Cerebellar nuclear complex (tissue), 1 donor: Measurements from ENCODE around the gene MED13L.

Experiments used
- DNase-seq, 2 experiments: peaks; one replicate each; lab custom pipeline; 2025; lab: John Stamatoyannopoulos, UW

The MED13L gene

DNA sequence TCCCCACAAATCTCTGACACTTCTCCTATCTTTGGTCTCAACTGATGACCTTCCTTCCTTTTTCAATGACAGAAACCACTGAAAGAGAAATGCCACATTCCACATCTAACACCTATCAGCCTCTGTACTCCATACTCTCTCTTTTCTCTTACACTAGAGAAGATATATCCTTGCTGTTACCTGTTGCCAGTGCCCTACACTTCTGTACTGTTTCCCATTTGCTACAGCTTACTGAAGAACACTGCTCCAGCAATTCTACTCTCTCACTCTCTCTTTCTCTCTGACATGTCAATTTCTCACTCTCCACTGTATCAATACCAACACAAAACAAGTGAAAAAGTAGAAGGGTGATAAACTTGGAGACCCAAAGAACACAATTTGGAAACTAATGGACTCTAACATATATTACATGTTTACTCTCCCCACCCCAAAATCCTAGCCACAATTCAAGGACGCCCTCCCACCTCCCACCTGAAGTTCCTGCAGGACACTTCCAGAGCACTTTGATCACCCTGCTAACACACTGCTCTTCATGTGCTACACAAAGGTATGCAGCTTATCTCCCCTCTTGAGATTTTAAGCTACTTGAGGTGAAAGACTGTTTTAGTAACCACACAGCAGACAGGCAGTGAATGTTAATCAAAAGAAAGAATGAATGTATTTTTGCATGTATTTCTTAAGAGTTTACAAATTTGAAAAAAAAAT is 95.0 kb downstream of the MED13L start:
- DNase-seq = no peak

DNA sequence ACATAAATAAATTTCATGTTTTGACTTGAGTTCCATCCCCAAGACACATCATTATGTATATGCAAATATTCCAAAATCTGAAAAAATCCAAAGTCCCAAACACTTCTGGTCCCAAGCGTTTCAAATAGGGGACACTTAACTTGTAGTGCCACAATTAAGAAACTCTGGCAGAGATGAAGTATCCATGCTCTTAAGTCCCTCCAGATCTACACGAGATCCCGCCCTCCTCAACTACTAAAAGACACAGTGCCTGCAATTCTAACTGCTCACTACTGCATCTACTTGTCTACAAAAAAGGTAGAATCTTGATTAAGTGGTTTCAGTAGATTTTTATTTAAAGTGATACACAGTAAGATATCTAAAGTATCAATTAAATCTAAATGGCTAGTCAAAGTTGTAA is 97.0 kb downstream of the MED13L start:
- DNase-seq = no peak

DNA sequence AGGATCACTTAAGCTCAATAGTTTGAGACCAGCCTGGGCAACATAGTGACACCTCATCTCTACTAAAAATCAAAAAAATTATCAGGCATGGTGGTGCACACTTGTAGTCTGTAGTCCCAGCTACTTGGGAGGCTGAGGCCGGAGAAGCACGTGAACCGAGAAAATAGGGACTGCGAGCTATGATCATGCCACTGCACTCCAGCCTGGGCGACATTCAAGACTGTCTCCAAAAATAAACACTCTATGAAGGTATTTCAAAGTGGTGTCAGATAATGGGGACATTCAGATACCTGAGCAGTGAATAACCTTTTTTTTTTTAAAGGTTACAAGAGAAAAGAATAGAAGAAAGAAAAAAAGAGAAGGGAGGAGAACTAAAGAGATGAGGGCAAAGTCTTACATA is 98.1 kb downstream of the MED13L start:
- DNase-seq = no peak

DNA sequence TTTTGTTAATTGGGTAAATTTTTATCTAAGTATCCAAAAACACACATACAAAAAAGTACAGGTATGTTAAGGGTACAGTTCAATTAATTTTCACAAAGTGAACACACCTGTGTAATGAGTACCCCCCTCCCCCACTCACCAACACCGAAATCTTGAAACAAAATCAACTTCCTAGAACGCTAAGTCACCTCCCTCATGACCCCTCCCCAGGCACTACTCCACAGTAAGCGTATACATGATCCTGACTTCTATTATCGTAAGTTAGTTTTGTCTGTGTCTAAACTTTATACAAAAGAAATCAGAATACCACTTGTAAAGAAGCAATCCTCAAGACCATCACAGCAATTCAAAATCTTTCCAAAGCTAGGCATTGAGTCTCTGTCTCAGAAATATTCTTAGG is 100.5 kb downstream of the MED13L start:
- no peak for DNase-seq

DNA sequence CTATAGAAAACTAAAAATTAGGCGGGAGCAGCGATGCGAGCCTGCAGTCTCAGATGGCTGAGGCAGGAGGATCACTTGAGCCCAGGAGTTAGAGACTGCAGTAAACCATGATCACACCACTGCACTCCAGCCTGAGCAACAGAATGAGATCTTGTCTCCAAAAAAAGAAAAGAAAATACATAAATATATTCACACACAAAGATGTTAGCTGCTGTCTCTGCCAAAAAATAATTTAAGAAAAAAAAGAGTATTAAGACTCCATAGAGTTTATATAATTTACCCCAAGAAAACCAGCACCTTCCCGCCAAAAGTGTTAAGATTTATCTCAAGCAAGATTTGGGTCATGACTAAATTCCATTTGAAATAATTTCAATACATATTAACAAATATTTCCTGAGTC is 102.6 kb downstream of the MED13L start:
- no peak for DNase-seq

DNA sequence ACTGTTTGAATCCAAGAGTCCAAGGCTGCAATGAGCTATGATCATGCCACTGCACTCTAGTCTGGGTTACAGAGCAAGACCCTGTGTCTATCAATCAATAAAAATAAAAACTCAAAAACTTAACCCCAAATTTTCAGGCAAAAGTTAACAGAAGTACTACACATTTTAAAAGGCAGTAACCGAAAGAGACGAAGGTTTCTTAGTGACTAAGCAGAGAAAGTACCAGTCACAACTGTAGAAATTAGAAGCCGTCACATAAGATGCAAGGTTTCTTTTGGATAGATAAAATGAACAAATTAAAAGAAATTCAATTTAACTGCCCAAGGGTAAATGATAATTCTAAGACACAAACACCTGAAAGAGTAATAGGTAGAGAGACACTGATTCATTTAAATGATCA is 103.5 kb downstream of the MED13L start:
- no peak for DNase-seq

DNA sequence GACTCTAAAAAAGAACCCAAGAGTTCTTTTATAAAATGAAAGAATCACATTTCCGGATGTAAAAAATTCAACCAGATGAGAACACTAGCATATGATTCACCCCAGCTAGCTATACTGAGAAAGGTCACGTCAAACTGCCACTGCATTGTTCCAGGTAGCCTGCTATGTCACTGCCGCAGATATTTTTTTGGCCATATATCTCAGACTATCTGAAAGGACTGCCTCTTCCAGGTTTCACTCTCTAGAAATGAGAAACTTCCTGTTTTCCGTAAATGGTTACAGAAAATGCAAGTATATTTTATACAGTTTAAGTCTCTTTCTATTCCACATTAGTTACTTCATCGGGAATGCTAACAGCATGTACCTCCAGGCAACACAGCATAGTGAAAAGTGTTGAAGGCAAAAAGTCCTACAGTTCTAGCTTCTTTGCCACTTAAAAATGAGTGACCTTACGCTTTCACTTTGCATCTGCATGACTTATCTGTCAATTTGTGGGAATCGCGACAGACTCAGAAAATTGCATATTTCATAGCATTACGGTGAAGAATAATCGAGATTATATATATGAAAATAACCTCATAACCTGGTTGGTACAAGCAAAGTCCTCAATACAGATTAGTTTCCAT is 105.2 kb downstream of the MED13L start:
- no peak for DNase-seq

DNA sequence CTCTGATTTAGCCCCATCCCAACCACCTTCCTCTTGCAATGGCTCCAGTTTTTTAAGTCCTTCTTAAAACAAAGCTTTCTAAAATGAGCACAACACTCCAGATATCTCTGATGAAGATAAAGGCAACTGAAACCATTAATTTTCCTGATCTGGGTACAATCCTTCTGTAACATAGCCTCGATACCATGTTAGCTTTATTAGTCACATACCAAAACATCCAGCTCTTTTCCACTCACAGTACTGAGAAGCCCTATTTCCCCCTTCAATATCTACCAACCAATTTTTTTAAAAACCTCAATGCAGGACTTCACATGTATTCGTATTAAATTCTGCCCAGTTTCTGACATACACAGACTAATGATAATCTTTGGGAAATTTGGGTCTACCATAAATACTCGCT is 105.9 kb downstream of the MED13L start:
- no peak for DNase-seq

DNA sequence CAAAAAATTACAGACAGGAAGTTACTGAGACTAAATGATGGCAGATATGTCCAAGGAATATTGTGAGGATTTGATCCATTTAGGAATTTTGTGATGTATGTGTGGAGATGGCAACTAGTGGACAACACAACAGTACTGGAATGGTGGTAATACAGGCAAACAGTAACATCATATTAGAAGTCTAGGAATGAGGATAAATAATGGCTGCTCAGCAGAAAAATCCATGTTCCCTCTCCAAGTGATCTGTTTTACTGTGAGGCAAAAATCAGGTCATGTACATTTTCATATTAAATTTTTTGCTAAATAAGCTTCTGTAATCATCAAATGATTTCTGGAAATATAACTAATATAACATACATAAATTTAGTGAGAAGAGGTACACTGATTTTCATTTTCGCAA is 108.4 kb downstream of the MED13L start:
- DNase-seq = no peak

DNA sequence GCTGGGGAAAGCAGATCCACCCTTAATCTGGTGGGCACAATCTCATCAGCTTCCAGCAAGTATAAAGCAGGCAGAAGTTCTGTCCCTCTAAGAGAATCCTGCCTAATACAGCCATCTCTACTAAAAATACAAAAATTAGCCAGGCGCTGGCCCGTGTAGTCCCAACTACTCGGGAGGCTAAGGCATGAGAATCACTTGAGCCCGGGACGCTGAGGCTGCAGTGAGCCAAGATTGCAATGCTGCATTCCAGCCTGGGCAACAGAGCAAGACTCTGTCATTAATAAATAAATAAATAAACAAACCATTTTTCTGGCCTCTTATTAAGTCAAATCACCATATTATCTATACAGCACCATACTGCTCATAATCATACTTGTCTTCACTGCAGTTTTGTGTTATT is 111.2 kb downstream of the MED13L start:
- DNase-seq = no peak

DNA sequence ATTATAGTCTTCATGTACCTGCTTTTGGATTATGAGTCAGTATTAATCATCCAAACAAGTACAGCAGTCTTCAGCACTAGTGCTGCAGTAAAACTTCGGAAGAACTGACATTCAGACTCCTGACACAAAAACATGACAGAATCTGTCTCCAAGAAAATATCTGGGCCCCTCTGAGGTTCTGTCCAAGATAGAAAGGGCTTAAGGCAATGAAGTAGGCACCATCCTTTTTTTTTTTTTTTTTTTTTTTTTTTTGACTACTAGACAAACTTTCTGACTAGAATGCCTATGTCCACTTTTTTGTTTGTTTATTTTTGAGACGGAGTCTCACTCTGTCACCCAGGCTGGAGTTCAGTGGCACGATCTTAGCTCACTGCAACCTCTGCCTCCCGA is 112.5 kb downstream of the MED13L start:
- DNase-seq = no peak

DNA sequence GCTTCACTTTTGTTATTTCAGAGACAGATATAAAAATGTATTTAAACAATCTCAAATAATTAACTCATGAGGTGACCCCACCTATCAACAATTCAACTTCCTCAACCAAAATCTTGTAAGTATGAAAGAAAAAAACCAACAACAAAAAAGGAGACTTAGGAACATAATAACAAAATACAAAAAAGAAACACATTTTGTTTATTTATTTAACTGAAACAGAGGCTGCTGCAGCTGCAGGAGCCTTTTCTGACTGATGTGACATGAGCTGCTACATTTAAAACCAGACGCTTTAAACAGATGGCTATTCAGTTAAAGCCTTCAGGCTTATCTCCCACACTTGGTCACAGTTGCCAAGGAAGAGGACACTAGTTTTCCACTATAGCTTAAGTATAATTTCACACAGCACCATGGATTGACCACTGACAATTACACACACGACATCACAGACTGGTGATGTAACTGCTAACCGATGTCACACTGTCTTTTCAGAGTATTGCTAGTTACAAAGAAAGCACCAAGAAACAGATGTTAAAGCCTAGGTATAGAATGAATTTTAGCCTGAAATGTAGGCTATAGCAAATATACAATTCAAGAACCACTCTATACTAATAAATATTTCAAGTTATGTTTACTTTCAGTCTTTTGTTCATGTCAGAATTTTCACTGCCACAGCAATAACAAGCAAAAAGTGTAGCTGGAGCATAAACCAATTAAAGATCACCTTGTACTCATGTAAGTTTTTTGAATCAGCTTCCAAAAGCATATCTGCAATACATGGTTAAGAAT is 113.0 kb downstream of the MED13L start:
- no peak for DNase-seq

DNA sequence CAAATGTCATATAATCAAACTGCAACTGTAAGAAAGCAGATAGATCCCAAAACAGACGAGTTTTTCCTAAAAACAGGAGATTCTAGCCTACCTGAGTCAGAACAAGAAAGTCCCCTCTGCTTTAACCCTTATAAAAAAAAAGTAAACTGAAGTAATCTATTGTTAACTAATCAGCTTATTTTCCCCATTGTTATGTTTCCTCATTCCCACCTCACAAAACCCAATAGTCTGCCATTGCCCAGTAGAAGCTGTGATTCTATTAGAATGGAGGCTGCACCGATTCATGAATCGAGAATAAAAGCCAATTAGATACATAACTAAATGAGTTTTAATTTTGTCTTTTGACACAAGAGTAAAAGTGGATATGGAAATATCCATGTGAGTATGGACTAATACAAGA is 115.4 kb downstream of the MED13L start:
- DNase-seq = no peak

DNA sequence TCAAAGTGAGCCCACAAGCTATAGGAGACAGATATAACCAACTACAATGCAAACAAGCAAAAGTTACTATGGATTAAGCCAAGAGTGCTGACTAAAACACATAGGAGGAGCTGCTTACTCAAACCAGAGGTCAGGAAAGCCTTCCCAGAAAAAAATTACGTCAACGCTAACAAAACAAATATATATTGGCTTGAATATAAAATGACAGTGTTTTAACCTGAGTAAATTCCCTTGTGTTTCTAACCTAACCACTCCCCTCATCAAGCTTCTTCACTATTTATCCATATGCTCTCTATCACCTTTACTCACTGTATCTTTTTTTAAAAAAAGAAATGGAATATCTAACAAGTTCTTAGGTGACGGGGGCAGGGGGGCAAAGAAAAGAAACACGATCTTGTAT is 115.9 kb downstream of the MED13L start:
- DNase-seq = no peak

DNA sequence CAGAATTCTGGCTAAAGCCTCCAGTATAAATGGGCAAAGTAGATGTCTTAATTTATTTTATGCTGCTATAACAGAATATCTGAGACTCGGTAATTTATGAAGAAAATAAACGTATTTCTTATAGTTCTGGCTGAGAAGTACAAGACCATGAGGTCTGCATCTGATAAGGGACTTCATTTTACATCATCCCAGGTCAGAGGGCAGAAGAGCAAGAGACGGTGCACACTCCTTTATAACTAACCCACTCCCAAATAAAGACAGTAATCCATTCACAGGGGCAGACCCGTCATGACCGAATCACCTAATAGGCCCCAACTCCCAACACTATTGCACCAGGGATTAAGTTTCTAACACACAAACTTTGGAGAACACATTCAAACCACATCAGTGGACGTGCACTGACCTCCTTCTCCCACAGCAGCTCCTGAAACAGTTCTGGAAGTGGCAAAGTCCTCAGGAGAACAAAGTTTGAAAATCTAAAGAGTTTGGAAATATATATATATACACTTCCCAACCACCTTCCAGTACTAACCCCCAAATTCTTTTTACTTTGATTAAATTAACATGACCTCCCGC is 116.5 kb downstream of the MED13L start:
- DNase-seq = no peak

DNA sequence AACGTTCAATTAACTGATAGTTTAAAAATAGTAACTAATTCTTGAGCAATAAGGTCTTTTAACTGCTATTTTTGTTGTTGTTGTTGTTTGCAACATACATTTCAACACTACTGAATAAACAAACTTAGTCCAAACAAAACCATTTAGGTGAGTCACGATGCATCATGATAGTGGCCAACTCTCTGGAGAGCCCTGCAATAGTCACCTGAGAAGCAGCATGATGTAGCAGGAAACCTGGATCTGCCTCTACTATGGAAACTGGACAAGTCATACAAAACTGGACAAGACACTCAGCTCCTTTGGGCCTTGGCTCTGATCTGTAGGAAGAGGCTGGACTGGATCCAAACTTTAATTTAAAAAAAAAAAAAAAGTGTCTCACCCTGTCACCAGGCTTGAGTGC is 117.3 kb downstream of the MED13L start:
- no peak for DNase-seq

DNA sequence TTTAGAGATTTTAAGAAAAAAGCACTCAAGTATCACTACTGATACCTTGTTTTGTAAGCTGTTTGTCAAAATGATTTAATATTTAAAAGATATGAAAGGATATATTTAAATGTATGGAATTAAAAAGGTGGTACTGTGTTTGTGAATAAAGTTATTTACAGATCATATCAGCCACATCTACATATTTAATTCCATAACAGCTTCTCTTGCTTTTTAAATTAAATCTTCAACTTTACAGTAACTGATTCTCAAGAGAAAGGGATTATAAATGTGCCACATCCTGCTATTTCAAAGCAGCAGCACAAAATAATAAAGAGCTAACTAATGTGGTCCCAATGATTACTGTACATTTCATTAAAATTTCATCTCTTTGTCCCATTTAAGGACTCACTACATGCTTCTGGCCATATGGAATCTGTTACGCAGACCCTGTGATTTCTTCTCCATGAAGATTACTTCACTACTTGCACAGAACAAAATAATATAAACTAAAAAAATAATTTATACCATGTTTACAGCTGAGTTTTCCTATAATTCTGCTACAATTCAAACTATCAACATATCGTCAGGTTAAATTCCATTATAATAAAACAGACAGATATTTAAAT is 117.8 kb downstream of the MED13L start:
- DNase-seq = no peak

DNA sequence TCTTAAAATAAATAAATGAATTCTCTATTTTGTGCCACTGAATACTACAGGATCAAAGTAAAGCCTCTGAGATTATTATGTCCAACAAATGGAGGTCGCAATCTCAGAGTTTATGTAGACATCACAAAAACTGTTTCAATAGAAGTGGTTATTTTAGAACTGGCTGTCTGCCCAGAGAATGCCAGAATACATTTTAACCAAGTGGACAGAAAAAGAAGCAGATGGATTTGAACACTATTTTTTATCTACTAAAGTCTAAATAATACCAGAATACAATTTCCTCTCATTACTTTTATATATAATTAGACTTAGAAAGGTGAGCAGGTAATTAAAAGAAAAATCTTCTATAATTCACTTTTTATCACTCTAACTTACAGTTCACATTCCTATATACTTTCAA is 118.3 kb downstream of the MED13L start:
- peak in 1 of 2 experiments; percentile 29 for DNase-seq

DNA sequence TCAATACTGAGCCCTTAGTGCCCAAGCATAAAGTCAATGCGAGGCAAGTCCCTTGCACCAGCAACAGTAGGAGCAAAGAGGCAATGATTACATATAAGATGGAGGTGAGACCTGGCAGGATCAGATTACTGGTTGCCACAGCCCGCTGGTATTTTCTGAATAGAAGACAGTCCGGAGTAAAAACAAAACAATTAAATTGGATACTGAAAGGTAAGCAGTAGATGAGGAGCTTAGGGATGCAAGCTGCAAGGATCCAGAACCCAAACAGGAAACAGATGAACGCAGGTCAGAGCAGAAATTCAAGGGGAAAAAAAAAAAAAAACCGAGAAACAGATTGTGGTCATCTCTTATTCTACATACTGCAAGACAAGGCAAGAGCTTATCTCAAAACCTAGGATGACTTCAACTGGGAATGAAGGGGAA is 119.6 kb downstream of the MED13L start:
- no peak for DNase-seq

DNA sequence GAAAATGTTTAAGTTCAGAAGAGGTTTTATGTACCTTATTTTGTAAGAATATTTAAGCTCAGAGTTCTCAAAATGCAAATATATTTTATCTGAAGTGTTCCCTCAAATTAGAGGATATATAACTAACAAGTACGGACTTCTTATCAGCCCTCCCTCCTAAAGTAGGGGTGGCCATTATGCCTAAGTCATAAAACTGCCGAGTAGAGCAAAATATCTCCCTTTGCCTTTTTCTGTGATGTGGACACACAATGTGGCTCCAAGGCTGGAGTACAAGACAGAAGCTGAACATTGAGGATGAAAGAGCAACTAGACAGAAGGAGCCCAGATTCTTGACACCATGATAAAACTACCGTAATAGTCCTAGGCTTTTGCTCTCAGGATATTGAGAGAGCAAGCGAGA is 120.9 kb downstream of the MED13L start:
- no peak for DNase-seq

DNA sequence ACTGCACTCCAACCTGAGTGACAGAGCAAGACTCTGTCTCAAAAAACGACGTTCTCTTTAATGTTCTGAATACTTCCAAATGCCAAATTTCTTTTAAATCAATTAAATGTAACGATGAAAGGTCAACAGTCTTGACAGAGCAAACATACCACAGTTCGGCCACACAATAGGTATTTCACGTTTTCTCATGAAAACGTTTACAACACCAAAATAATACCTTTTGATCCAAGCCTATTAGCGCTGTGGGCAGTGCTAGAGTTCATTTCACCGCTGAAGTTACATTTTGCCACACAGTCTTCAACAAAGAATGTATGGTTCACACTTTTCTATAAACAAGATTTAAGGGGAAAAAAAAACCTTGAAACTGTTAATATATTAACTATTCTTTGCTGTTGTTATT is 122.1 kb downstream of the MED13L start:
- no peak for DNase-seq

DNA sequence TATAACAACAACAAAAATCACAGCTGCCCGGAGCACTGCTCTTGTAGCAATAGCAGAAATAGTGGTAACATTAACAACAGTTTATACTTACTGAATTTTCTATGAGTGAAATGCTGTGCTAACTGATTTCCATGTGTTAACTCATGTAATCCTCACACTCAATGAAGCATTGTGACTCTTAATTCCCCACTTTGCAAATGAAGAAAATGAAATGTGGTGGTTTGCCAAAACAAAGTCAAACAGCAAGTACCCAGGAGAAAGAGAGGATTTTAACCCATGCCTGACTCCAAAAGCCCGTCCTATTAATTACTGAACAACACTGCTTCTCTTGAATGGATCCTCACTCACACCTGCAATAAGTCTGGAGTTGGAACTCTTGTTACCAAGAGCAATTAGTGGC is 123.5 kb downstream of the MED13L start:
- DNase-seq = no peak

DNA sequence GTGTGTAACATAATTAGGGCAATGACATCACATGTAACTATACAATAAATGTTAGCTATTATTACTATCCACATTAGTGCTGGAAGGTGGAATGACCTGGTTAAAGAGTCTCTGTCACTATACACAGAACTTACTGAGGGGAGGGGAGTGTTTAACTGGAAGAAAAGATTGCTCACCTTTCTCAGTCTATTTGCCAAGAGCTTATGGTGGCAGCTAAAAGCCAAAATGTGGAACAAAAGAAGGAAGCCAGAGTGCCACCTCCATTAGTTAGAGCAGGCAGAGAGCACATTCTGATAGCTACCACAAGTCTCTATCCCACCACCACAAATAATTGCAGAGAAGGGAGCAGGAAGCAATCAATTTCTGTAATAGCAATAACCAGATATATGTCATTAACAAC is 124.4 kb downstream of the MED13L start:
- DNase-seq = no peak
